GM23248 (cell line): ENCODE results near the gene SIGLEC1. TPM values are rescaled to one million over a fixed set of nuclear protein-coding genes. Genes with fewer than 3 reads are reported as not detected.

Experiments used
- DNase-seq: peaks from one replicate; pipeline ENCODE4 v3.0.0-alpha.2; 2015
- H2AFZ ChIP-seq: fragments of 200-600 bp; sonication (generic); 2 replicates; pipeline ENCODE4 v1.6.1; 2016; ENCODE audit warnings: antibody characterized with exemption
- H3F3A ChIP-seq: fragments of 200-600 bp; sonication (generic); 2 replicates; pipeline ENCODE4 v1.6.1; 2016; ENCODE audit warnings: mild to moderate bottlenecking, antibody characterized with exemption, mixed run types; ENCODE audit not compliant: insufficient read depth
- H3K27ac ChIP-seq: fragments of 200-600 bp; sonication (generic); 2 replicates; pipeline ENCODE4 v1.5.1; 2016; ENCODE audit warnings: mild to moderate bottlenecking
- H3K27me3 ChIP-seq: fragments of 200-600 bp; sonication (generic); replicated peaks from 2 replicates; pipeline ENCODE4 v1.6.1; 2016; ENCODE audit warnings: mild to moderate bottlenecking; ENCODE audit not compliant: insufficient read depth
- H3K36me3 ChIP-seq: fragments of 200-600 bp; sonication (generic); 2 replicates; pipeline ENCODE4 v1.6.1; 2016; ENCODE audit warnings: low read depth, mild to moderate bottlenecking
- H3K4me1 ChIP-seq: fragments of 200-600 bp; sonication (generic); 2 replicates; pipeline ENCODE4 v1.6.1; 2016; ENCODE audit warnings: mild to moderate bottlenecking; ENCODE audit not compliant: insufficient read depth
- H3K4me2 ChIP-seq: fragments of 200-600 bp; sonication (generic); one replicate; pipeline ENCODE4 v1.6.1; 2016; ENCODE audit warnings: mild to moderate bottlenecking; ENCODE audit not compliant: unreplicated experiment
- H3K4me3 ChIP-seq: fragments of 200-600 bp; sonication (generic); 2 replicates; pipeline ENCODE4 v1.5.1; 2016; ENCODE audit warnings: mild to moderate bottlenecking
- H3K79me2 ChIP-seq: fragments of 200-600 bp; sonication (generic); 2 replicates; pipeline ENCODE4 v1.6.1; 2016; ENCODE audit warnings: mild to moderate bottlenecking; ENCODE audit not compliant: insufficient read depth
- H3K9ac ChIP-seq: fragments of 200-600 bp; sonication (generic); 2 replicates; pipeline ENCODE4 v1.6.1; 2016; ENCODE audit warnings: mild to moderate bottlenecking
- H3K9me2 ChIP-seq: fragments of 200-600 bp; sonication (generic); 2 replicates; pipeline ENCODE4 v1.6.1; 2016; ENCODE audit warnings: mixed run types, mild to moderate bottlenecking, moderate library complexity; ENCODE audit not compliant: insufficient read depth
- H3K9me3 ChIP-seq: fragments of 200-600 bp; sonication (generic); one replicate; pipeline ENCODE4 v1.6.1; 2017; ENCODE audit warnings: low read depth
- H4K20me1 ChIP-seq: fragments of 200-600 bp; sonication (generic); 2 replicates; pipeline ENCODE4 v1.6.0; 2016; ENCODE audit not compliant: insufficient read depth
- EZH2 ChIP-seq: fragments of 200-600 bp; sonication (generic); IDR thresholded peaks from 2 replicates; pipeline ENCODE4 v1.6.1; 2018; ENCODE audit warnings: antibody characterized with exemption, mild to moderate bottlenecking; ENCODE audit not compliant: insufficient read depth, poor library complexity, severe bottlenecking
- EZH2phosphoT487 ChIP-seq: fragments of 200-600 bp; sonication (generic); IDR thresholded peaks from 2 replicates; pipeline ENCODE4 v1.6.1; 2018; ENCODE audit warnings: antibody characterized with exemption, moderate library complexity, mild to moderate bottlenecking, low read depth; ENCODE audit not compliant: insufficient read depth
- WGBS, 2 experiments: methylation state at CpG; one replicate each; pipeline ENCODE4 v1.1.6; 2015 to 2017; ENCODE audit warnings: low lambda C conversion rate in 2 of 2, low coverage in 1 of 2; ENCODE audit errors: missing lambda C conversion rate in 2 of 2; 5-methylcytosine and 5-hydroxymethylcytosine counted together
- in situ Hi-C: fragments of 300-500 bp; cut with MboI; formaldehyde crosslinking; loops from 2 replicates; pipeline ENCODE4 v1.15.0; 2020
- polyA plus RNA-seq: library from polyadenylated mRNA; unstranded; fragments of >200 nt; fragmentation: Nextera tagmentation; extraction: Ambion mirVana; gene quantifications from 2 replicates; pipeline ENCODE4 v1.2.1, GENCODE V29; 2016
- total RNA-seq: library from RNA; depleted of rRNA; stranded (reverse); fragments of >200 nt; shearing (Covaris generic); gene quantifications from 2 replicates; pipeline ENCODE4 v1.2.3, GENCODE V29; 2014

The SIGLEC1 gene
- total and polyA plus RNA-seq, 2 experiments from 2014 or later = not detected

DNA sequence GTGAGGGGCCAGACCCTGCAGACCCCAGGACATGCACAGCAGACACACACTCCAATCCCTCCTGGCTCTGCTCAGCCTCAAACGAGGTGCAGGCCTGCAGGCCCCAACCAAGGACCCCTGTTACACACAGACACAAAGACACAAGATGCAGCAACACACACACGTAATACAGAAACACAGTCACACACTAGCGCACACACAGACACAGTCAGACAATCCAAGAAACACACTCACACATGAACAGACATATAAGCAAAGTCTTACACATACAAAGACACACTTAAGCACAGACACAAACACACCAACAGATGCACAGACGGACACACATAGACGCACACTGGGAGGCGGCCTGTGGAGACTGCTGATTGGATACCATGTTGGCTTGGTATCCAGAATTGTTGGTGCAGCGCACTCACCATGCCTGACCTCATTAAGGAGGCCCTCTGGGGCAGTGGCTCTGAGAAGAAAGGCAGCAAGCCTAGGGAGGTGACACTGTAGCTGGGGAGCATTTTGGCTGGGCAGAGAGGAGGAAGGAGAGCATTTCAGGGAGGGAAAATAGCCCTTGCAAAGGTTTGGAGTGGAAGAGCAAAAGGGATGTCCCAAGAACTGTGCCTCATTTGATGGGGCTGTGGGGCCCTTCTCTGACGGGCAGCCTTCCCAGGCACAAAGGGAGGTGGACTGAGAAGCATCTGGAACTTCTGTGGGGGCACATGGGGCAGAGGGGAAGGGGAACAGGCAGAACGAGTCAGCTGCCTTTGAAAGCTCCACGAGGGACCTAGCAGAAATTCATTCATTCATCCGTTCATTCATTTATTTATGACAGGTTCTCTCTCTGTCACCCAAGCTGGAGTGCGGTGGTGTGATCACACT is 18.6 kb upstream of the SIGLEC1 start:
- TF ChIP-seq EZH2 (no peak), EZH2phosphoT487 (no peak)
- Histone ChIP-seq H3K36me3 (no peaks in the 10 kb centered on the region), H3K4me2 (no peak overlapping the region), H3K9me2 (no peaks in the 10 kb centered on the region), H3K27ac (no peak overlapping the region), H3K79me2 (no peaks in the 10 kb centered on the region), H2AFZ (no peak overlapping the region), H3K4me1 (peaks cover 14% of the 10 kb centered on the region), H3K9me3 (no peaks in the 10 kb centered on the region), H3K4me3 (no peak overlapping the region), H3K27me3 (peaks cover 13% of the 10 kb centered on the region), H4K20me1 (no peaks in the 10 kb centered on the region), H3K9ac (no peak overlapping the region), H3F3A (peaks cover 11% of the 10 kb centered on the region)
- DNase-seq = peak; percentile 10
- in situ Hi-C loops = no loop called here
- WGBS, 2 experiments = 59 to 68% methylated on average over 10 to 12 of the region's 12 CpGs

- WGBS, 2 experiments = 59 to 60% methylated on average over 8 of the region's 8 CpGs
- peaks cover 13% of the 10 kb centered on the region for H3K27me3 ChIP-seq
Measured at GRCh38 chr20:3729811-3730540, 17.6 kb upstream of the SIGLEC1 start.

GRCh38 chr20:3729378-3729777 is 17.0 kb upstream of the SIGLEC1 start:
- no peaks in the 10 kb centered on the region for H3K9me2 ChIP-seq
- no peak overlapping the region for H3K27ac ChIP-seq
- H3K9ac ChIP-seq = no peak overlapping the region
- 62 to 81% methylated on average over 6 of the region's 6 CpGs for WGBS, 2 experiments
- DNase-seq = no peak
- H3K36me3 ChIP-seq = no peaks in the 10 kb centered on the region
- no peak overlapping the region for H3K4me2 ChIP-seq
- peaks cover 14% of the 10 kb centered on the region for H3K4me1 ChIP-seq
- TF ChIP-seq EZH2 (no peak), EZH2phosphoT487 (no peak)
- no peak overlapping the region for H2AFZ ChIP-seq
- peaks cover 11% of the 10 kb centered on the region for H3F3A ChIP-seq
- no peaks in the 10 kb centered on the region for H4K20me1 ChIP-seq
- in situ Hi-C loops = no loop called here
- H3K79me2 ChIP-seq = no peaks in the 10 kb centered on the region
- H3K9me3 ChIP-seq = no peaks in the 10 kb centered on the region
- no peak overlapping the region for H3K4me3 ChIP-seq
- peaks cover 13% of the 10 kb centered on the region for H3K27me3 ChIP-seq

More at GRCh38 chr20:3729811-3730540, 17.6 kb upstream of the SIGLEC1 start:
- Histone ChIP-seq H3K4me1 (peaks cover 14% of the 10 kb centered on the region), H4K20me1 (no peaks in the 10 kb centered on the region), H3K4me2 (no peak overlapping the region), H3F3A (peaks cover 11% of the 10 kb centered on the region), H2AFZ (no peak overlapping the region), H3K9me2 (no peaks in the 10 kb centered on the region), H3K9me3 (no peaks in the 10 kb centered on the region), H3K4me3 (no peak overlapping the region), H3K9ac (no peak overlapping the region), H3K36me3 (no peaks in the 10 kb centered on the region), H3K79me2 (no peaks in the 10 kb centered on the region), H3K27ac (no peak overlapping the region)
- in situ Hi-C loops = no loop called here
- TF ChIP-seq EZH2 = no peak
- no peak for TF ChIP-seq EZH2phosphoT487
- no peak for DNase-seq

DNA sequence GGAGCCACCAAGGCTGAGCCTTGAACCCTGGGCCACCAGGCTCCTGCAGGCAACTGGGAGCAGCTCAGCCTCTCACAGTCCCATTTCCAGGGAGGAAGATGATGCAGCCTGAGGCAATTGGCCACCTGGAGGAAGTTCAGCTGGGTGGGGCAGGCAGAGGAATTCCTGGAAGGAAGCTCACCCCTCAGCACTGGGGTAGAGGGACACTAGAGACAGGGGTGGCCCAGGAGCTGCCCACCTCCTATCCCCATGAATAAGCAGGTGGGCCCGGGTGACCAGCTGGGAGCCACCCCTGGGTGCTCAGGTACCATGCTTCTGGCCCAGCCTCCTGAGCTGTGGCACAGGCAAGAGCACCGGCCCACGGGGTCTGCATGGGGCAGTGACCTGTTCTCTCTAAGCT is 16.5 kb upstream of the SIGLEC1 start:
- Histone ChIP-seq H3K27ac (no peak overlapping the region), H3K4me1 (peaks cover 14% of the 10 kb centered on the region), H3K4me2 (no peak overlapping the region), H3K36me3 (no peaks in the 10 kb centered on the region), H3F3A (peaks cover 11% of the 10 kb centered on the region), H3K27me3 (peaks cover 13% of the 10 kb centered on the region), H3K79me2 (no peaks in the 10 kb centered on the region), H3K4me3 (no peak overlapping the region), H3K9ac (no peak overlapping the region), H4K20me1 (no peaks in the 10 kb centered on the region), H3K9me2 (no peaks in the 10 kb centered on the region), H2AFZ (no peak overlapping the region), H3K9me3 (no peaks in the 10 kb centered on the region)
- in situ Hi-C loops = no loop called here
- TF ChIP-seq EZH2phosphoT487 = no peak
- no peak for TF ChIP-seq EZH2
- DNase-seq = no peak
- 92 to 98% methylated on average over 3 of the region's 3 CpGs for WGBS, 2 experiments
